M059J (cell line): ENCODE results near the gene ANKLE2. TPM values are rescaled to one million over a fixed set of nuclear protein-coding genes. Genes with fewer than 3 reads are reported as not detected.
A peak's percentile ranks its signal among the peaks of the same experiment; 100 is the strongest.
"Not testable (repeated sequence)": the region's sequence is repeated elsewhere in the genome, so short reads cannot be mapped to it uniquely, and the experiment has no call there.

ENCODE experiments used
- DNase-seq: peaks from one replicate; pipeline ENCODE4 v3.0.0-alpha.2; 2012; ENCODE audit warnings: low read depth
- total RNA-seq: library from RNA; depleted of rRNA; stranded (reverse); fragments of >200 nt; shearing (Covaris generic); gene quantifications from 2 replicates; pipeline ENCODE4 v1.2.3, GENCODE V29; 2014; rRNA removed

ANKLE2 gene
- total RNA-seq, result 47.4 and 57.4 TPM in 2 replicates

GRCh38 chr12:132761032-132761920 is at the start of gene ANKLE2:
Gene ANKLE2, minus strand, starts transcription at chr12:132761832. Its CDS starts 34 bp downstream, at chr12:132761798.
- DNase-seq, result peak; percentile 75

- not testable (repeated sequence) for DNase-seq
Measured at GRCh38 chr12:132809391-132809790, 47.8 kb upstream of the ANKLE2 start.

GRCh38 chr12:132807295-132808092 is 45.9 kb upstream of the ANKLE2 start:
- DNase-seq, result no peak

GRCh38 chr12:132806857-132807256 is 45.2 kb upstream of the ANKLE2 start:
- DNase-seq, result no peak

- no peak for DNase-seq
Measured at GRCh38 chr12:132804426-132804861, 42.8 kb upstream of the ANKLE2 start.

- no peak for DNase-seq
Measured at GRCh38 chr12:132803888-132804287, 42.3 kb upstream of the ANKLE2 start.

GRCh38 chr12:132803125-132803524 is 41.5 kb upstream of the ANKLE2 start:
- no peak for DNase-seq

GRCh38 chr12:132801741-132802140 is 40.1 kb upstream of the ANKLE2 start:
- DNase-seq, result no peak

- DNase-seq, result no peak
Measured at GRCh38 chr12:132798836-132799235, 37.2 kb upstream of the ANKLE2 start.

- no peak for DNase-seq
Measured at GRCh38 chr12:132797820-132798570, 36.4 kb upstream of the ANKLE2 start.

GRCh38 chr12:132795847-132796246 is 34.2 kb upstream of the ANKLE2 start:
- DNase-seq, result no peak

GRCh38 chr12:132791940-132792339 is 30.3 kb upstream of the ANKLE2 start:
- DNase-seq, result not testable (repeated sequence)

GRCh38 chr12:132789099-132789471 is 27.5 kb upstream of the ANKLE2 start:
- no peak for DNase-seq

GRCh38 chr12:132788375-132789098 is 26.9 kb upstream of the ANKLE2 start:
- no peak for DNase-seq

- no peak for DNase-seq
Measured at GRCh38 chr12:132787877-132788276, 26.2 kb upstream of the ANKLE2 start.

GRCh38 chr12:132786192-132786591 is 24.6 kb upstream of the ANKLE2 start:
- DNase-seq, result no peak

GRCh38 chr12:132784580-132784979 is 22.9 kb upstream of the ANKLE2 start:
- DNase-seq, result no peak

GRCh38 chr12:132783917-132784531 is 22.4 kb upstream of the ANKLE2 start:
- no peak for DNase-seq

GRCh38 chr12:132781938-132782337 is 20.3 kb upstream of the ANKLE2 start:
- DNase-seq, result no peak

GRCh38 chr12:132779781-132780353 is 18.2 kb upstream of the ANKLE2 start:
- no peak for DNase-seq
